Effector memory CD8-positive, alpha-beta T cell (primary cell): ENCODE data around the gene AGAP1.

ENCODE experiments used
- ATAC-seq: fragments of 150-1000 bp; cut with Tn5 transposase; replicated peaks from 2 replicates; pipeline ENCODE4 v1.10.0; 2021; ENCODE audit warnings: mild to moderate bottlenecking, moderate library complexity
- DNase-seq, 3 experiments: peaks; one replicate each; pipeline ENCODE4 v3.0.0; 2021
- H3K27ac Mint-ChIP-seq, 2 donors: one replicate each; pipeline ENCODE4 v1.8.0; 2022; ENCODE audit warnings: mild to moderate bottlenecking in 2 of 2, mixed read lengths in 2 of 2, moderate library complexity in 2 of 2
- H3K27me3 Mint-ChIP-seq, 2 donors: one replicate each; pipeline ENCODE4 v1.8.0; 2022; ENCODE audit warnings: mixed read lengths in 2 of 2
- H3K36me3 Mint-ChIP-seq: one replicate; pipeline ENCODE4 v1.8.0; 2022; ENCODE audit warnings: mild to moderate bottlenecking, moderate library complexity, mixed read lengths; ENCODE audit not compliant: insufficient read depth
- H3K4me1 Mint-ChIP-seq, 2 donors: one replicate each; pipeline ENCODE4 v1.8.0; 2022; ENCODE audit warnings: low read depth in 2 of 2, mixed read lengths in 2 of 2
- H3K4me3 Mint-ChIP-seq, 2 donors: one replicate each; pipeline ENCODE4 v1.8.0; 2022; ENCODE audit warnings: mild to moderate bottlenecking in 2 of 2, mixed read lengths in 2 of 2, moderate library complexity in 2 of 2
- H3K9me3 Mint-ChIP-seq, 2 donors: one replicate each; pipeline ENCODE4 v1.8.0; 2022; ENCODE audit warnings: mixed read lengths in 2 of 2

Gene AGAP1

DNA sequence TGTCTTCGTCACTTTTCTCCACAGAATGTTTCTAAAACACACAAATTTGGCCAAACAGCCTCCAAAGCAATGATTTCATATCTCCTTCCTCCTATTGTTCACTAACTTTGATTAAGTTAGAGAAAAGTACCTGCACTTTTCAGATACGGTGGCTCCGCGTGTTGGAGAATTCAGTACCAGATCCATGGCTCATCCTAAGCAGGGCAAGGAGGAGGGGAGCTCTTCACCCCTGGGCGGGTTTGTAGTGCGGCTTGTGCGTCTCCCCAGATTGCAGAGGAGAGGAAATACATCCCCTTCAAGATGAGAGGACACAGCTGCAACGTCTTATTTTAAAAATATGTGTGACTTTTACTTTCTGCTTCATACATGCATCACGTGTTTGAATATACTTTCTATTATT lies 333.0 kb downstream of the AGAP1 start:
- Mint-ChIP-seq H3K4me1 (peaks cover 0 to 6% of the 10 kb centered on the region in 2 donors), H3K27ac (no peak overlapping the region), H3K36me3 (peaks cover 13% of the 10 kb centered on the region), H3K27me3 (no peaks in the 10 kb centered on the region), H3K9me3 (peaks cover 0 to 4% of the 10 kb centered on the region in 2 donors), H3K4me3 (no peak overlapping the region)
- DNase-seq (no peak), ATAC-seq (no peak)

DNA sequence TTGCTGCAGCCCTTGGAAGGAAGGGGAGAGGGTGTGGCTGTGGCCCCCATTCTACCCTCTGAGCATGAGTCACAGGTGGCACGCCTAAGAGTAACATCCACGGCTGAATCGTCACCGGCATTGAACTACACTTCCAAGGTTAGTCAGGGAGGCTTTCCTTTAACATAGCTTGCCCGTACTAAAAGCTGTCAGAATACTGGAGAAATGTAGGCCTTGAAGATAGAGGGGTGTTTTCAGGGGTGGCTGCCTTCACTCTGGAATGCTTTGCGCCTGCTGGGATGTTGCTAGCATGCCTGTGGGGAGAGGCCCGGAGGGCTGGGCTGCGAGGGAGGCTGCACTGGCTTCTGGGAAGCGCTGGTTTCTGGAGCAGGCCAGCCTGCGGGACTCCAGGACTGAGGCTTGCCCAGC lies 333.7 kb downstream of the AGAP1 start:
- ATAC-seq = no peak
- Mint-ChIP-seq H3K36me3 (peaks cover 12% of the 10 kb centered on the region), H3K9me3 (no peaks in the 10 kb centered on the region), H3K27ac (no peak overlapping the region), H3K4me3 (no peak overlapping the region), H3K4me1 (peaks cover 0 to 4% of the 10 kb centered on the region in 2 donors), H3K27me3 (no peaks in the 10 kb centered on the region)
- DNase-seq = no peak

DNA sequence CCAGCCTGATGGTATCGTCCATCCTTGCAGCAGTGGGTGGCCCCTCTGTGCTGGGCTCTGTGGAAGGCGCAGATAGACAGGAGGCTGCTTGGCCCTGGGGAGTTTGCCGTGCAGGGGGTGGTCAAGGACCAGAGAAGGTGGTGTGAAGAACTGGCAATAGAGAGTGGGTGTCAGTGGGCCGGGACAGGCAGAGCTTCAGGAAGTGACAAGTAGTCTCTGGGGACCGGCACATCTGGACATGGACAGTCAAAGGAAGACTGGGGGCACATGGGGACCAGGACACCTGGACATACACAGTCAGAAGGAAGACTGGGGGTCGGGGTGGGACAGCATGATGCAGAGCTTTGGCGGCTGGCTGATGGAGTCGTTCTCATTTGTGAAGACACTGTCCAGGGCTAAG lies 335.9 kb downstream of the AGAP1 start:
- Mint-ChIP-seq H3K36me3 (peaks cover 12% of the 10 kb centered on the region), H3K27me3 (no peaks in the 10 kb centered on the region), H3K4me3 (no peak overlapping the region), H3K27ac (no peak overlapping the region), H3K9me3 (no peaks in the 10 kb centered on the region), H3K4me1 (peaks cover 0 to 8% of the 10 kb centered on the region in 2 donors)
- ATAC-seq = no peak
- DNase-seq = no peak

DNA sequence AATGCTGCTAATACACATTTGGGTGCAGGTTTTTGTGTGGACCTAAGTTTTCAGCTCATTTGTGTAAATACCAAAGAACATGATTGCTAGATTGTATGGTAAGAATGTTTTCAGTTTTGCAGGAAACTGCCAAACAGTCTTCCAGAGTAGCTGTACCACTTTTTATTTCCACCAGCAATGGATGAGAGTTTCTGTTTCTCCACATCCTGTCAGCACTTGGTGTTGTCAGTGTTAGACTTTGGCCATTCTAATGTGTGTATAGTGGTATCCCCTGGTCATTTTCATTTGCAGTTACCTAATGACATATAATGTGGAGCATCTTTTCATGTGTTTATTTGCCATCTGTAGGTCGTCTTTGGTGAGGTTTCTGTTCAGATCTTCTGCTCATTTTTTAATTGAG lies 337.9 kb downstream of the AGAP1 start:
- Mint-ChIP-seq H3K4me1 (peaks cover 0 to 10% of the 10 kb centered on the region in 2 donors), H3K4me3 (no peak overlapping the region), H3K27me3 (no peaks in the 10 kb centered on the region), H3K27ac (no peak overlapping the region), H3K36me3 (peaks cover 11% of the 10 kb centered on the region), H3K9me3 (no peaks in the 10 kb centered on the region)
- DNase-seq = no peak
- no peak for ATAC-seq

DNA sequence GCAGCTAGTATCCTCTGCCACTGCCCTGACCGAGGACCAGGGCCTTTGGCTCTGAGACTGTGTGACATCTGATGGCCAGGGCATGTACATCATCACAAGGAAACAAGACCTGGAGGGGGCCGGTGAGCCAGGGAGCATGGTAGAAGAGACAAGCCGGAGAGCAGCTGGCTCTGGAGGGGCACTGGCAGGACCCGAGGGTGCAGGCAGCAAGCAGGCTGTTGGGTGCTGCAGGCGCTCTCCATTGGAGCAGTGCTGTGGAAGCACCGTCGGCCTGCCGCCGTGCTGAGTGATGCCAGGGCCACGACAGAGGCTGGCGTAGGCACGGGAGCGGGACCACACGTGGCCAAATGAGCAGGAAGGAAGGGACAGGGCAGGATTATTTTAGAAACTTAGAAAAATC lies 339.1 kb downstream of the AGAP1 start:
- H3K27me3 Mint-ChIP-seq = no peaks in the 10 kb centered on the region
- no peak for ATAC-seq

DNA sequence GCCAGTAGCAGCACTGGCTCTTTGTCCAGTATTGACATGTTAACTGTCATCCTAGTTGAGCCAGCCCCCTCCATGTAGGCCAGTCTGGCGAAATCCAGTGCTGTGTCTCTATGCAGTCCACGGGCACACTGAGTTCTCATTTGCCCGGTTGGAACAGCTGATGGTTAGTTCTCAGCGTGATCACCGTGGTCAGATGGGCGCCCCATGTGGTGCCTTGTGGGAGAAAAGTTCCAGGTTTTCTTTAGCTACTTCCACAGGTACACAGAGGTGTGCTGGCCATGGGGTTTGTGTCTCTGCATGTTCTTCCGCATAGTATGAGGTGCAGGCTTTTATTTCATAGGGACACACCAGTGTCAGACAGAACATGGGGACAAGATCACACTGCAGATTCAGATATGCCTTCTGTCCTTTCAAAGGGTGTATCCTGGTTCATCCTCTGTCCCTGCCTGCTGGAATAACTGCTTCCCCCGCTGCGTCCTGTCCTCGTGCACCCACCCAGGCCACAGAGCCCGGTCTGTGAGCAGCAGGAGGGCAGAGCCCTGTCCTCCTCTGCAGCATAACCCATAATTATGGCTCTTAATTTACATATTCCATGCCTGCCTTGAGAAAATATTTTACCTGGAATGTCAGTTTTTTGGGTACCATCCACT lies 340.3 kb downstream of the AGAP1 start:
- Mint-ChIP-seq H3K27me3 (no peaks in the 10 kb centered on the region), H3K4me1 (peaks cover 0 to 9% of the 10 kb centered on the region in 2 donors), H3K27ac (no peak overlapping the region), H3K9me3 (no peaks in the 10 kb centered on the region), H3K36me3 (peaks cover 7% of the 10 kb centered on the region), H3K4me3 (no peak overlapping the region)
- DNase-seq (no peak), ATAC-seq (no peak)

More for the DNA sequence above, 339.1 kb downstream of the AGAP1 start:
- Mint-ChIP-seq H3K9me3 (no peaks in the 10 kb centered on the region), H3K36me3 (peaks cover 11% of the 10 kb centered on the region), H3K4me1 (peaks cover 0 to 10% of the 10 kb centered on the region in 2 donors), H3K4me3 (no peak overlapping the region), H3K27ac (peak overlapping the region in 1 of 2 donors; percentile 33)
- DNase-seq = no peak

DNA sequence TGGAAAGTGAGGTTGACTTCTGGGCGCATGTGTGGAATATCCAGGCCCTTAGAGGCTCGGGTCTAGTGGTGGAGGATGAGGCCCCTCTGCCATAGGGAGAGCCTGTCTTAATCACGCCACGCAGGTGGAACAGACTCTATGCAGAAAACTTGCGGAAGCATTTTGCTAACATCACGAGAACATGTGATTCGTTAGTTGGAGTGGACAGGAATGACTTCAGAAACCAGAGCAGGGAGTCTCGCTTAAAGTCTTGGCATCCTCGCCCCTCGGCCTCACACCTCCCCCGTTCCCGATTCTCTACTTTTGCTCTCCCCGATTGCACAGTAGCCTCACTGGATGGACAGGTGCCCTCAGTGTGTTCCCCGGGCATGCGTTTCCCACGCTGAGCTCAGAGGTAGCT lies 340.9 kb downstream of the AGAP1 start:
- Mint-ChIP-seq H3K27me3 (no peaks in the 10 kb centered on the region), H3K4me1 (peaks cover 0 to 9% of the 10 kb centered on the region in 2 donors), H3K4me3 (no peak overlapping the region), H3K36me3 (peaks cover 3% of the 10 kb centered on the region), H3K27ac (no peak overlapping the region), H3K9me3 (no peaks in the 10 kb centered on the region)
- no peak for ATAC-seq
- no peak for DNase-seq

DNA sequence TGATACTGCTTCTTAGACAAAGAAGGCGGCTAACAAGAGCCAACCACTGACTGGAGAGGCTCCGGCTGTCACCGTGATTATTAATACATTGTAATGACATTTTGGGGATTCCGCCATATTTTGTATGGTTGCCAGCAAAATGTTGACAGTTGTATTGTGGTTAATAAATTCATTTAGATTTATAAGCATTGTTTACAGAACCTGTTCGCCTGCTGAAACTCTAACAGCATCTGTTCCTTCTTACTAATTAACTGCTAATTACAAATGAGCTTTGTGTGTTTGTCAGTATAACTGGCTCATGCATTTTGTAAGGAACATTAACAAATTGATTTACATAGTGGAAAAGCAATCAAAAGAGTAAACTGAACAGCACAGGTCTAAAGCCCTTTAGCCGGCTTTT lies 342.0 kb downstream of the AGAP1 start:
- Mint-ChIP-seq H3K36me3 (peaks cover 3% of the 10 kb centered on the region), H3K4me3 (no peak overlapping the region), H3K4me1 (peaks cover 0 to 9% of the 10 kb centered on the region in 2 donors), H3K27me3 (no peaks in the 10 kb centered on the region), H3K9me3 (no peaks in the 10 kb centered on the region), H3K27ac (no peak overlapping the region)
- ATAC-seq (no peak), DNase-seq (no peak)

DNA sequence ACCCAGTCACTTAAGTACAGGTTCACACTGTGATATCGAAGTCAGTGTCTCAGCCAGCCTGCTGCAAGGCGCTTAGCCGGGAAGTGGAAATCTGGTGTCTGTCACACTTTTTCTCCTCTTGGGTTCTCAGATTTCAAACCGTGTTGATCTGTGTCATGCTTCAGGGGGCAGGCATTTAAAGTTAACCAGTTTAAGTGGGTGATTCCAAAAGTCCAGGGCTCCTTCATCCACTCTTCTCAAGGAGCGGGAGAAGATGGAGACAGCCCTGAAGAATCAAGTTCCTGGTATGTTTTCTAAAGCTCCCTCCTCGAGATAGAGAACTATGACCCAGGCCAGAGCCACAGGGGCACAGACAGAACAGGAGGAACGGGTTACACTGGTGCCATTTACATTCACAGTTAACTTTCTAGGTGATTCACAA lies 342.7 kb downstream of the AGAP1 start:
- DNase-seq = no peak
- H3K9me3 Mint-ChIP-seq = no peaks in the 10 kb centered on the region
- ATAC-seq = no peak
- peaks cover 0 to 9% of the 10 kb centered on the region in 2 donors for H3K4me1 Mint-ChIP-seq
- H3K27ac Mint-ChIP-seq = peak overlapping the region in 1 of 2 donors; percentile 51
- H3K4me3 Mint-ChIP-seq = no peak overlapping the region
- H3K36me3 Mint-ChIP-seq = peaks cover 3% of the 10 kb centered on the region
- H3K27me3 Mint-ChIP-seq = no peaks in the 10 kb centered on the region

DNA sequence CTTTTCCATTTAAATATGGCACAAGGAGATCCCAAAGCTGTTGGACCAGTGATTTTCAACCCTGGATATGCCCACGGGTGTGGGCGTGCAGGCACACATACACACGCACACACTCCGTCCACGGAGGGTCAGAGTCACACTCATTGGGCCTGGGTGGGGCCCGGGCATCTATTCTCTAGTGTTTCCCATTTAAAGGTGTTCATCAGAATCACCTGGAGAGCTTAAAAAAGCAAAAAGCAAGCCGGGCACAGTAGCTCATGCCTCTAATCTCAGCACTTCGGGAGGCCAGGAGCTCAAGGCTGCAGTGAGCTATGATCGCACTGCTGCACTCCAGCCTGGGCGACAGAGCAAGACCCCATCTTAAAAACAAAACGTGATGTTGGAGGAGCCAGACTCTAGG lies 345.4 kb downstream of the AGAP1 start:
- peak overlapping the region in 1 of 2 donors; percentile 38 for H3K27ac Mint-ChIP-seq
- no peaks in the 10 kb centered on the region for H3K9me3 Mint-ChIP-seq
- ATAC-seq (no peak), DNase-seq (no peak)
- H3K4me1 Mint-ChIP-seq = peaks cover 4 to 12% of the 10 kb centered on the region in 2 donors
- no peaks in the 10 kb centered on the region for H3K27me3 Mint-ChIP-seq
- no peak overlapping the region for H3K4me3 Mint-ChIP-seq
- peaks cover 3% of the 10 kb centered on the region for H3K36me3 Mint-ChIP-seq

DNA sequence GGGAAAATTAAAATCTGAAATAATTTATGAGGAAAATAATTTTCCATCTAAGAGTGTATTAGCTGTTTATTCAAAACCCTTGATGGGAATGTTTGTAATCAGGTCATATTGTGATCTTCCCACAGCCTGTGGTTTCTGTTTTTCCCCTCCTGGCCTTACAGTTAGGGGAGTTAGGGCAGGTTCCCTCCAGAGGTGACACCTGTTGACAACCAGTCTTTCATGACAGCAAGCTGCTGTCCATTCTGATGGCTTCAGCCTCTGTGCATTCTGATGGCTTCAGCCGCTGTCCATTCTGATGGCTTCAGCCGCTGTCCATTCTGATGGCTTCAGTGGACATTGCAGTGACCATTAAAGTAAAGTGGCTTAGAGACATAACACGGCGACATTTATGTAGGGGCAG lies 346.1 kb downstream of the AGAP1 start:
- no peaks in the 10 kb centered on the region for H3K27me3 Mint-ChIP-seq
- DNase-seq (no peak), ATAC-seq (no peak)
- H3K27ac Mint-ChIP-seq = no peak overlapping the region
- no peaks in the 10 kb centered on the region for H3K9me3 Mint-ChIP-seq
- H3K4me3 Mint-ChIP-seq = no peak overlapping the region
- H3K36me3 Mint-ChIP-seq = peaks cover 3% of the 10 kb centered on the region
- peaks cover 4 to 17% of the 10 kb centered on the region in 2 donors for H3K4me1 Mint-ChIP-seq

DNA sequence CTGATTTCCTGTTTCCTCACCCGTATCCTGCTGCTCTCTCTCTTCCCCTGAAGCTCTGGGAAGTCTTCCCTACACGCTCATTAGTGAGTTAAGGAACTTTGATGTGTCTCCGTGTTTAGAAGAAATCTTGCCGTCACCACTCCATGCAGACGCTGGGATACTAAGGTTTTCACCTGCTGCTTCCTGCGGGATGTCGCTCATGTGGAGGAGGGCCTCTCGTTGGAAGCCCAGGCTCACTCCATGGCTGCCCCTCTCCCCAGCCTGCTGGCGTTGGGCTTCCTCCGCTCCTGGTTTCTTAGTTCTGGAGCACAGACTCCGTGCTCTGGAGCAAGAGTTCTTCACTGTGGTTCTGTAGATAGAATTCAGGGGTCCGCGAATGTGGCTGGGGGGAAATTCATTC lies 348.0 kb downstream of the AGAP1 start:
- Mint-ChIP-seq H3K27me3 (no peaks in the 10 kb centered on the region), H3K27ac (peak overlapping the region in 1 of 2 donors; percentile 5), H3K4me1 (peaks cover 4 to 18% of the 10 kb centered on the region in 2 donors), H3K36me3 (no peaks in the 10 kb centered on the region), H3K4me3 (no peak overlapping the region), H3K9me3 (no peaks in the 10 kb centered on the region)
- no peak for ATAC-seq
- no peak for DNase-seq

DNA sequence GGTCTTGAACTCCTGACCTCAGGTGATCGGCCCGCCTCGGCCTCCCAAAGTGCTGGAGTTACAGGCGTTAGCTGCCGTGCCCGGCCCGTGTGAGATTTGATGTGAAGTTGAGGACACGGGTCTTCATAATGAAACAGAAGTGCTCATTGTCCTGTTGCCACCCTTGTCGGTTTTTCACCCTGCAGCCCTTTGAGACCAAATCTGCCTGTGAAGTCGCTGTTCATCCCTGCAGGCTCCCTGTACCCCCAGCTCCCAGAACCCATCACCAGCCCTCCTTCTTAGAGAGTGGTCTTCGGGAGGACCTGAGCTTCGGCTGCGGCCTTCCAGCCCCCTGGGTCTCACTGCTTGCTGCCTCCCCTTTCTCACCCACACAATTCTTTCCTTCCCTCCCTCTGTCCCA lies 349.1 kb downstream of the AGAP1 start:
- Mint-ChIP-seq H3K36me3 (no peaks in the 10 kb centered on the region), H3K9me3 (no peaks in the 10 kb centered on the region), H3K4me3 (no peak overlapping the region), H3K27me3 (no peaks in the 10 kb centered on the region), H3K4me1 (peaks cover 4 to 19% of the 10 kb centered on the region in 2 donors), H3K27ac (peak overlapping the region in 1 of 2 donors; percentile 30)
- ATAC-seq = no peak
- no peak for DNase-seq

DNA sequence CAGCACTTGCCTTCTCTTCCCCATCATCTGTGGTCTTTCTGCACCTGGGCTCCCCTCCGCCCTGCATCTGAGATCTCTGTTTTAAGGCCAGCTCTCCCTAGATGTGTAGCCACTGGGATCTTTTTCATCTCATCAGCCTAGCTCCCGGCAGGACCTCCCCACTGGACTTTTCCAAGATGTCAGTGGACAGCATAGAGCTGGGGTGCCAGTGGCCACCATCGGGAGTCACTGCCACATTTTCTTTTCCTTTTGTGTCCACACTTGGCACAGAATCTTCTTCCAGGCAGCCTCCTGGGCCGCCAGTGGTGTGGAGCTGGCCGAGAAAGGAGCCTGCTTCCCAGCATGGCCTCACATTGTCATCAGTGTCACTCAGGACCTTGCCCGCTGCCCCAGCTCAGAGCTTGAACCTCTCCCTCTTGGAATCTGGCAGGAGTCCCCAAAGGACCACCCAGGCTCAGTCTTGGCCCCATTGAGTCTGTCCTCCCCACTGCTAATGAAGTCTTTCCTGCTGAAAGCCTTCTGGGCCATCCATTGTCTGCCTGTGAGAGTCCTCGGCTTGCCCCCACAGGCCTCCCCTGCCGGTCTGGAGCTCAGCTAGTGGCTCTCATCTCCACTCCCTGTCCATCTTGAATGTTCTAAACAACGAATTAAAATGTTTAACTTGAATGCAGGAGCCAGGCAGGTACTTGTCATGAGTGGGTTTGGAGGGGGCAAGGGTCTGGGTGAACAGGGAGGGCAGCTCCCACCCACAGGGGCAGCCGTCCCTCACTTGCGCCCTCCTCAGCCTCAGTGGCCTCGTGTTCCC lies 349.9 kb downstream of the AGAP1 start:
- Mint-ChIP-seq H3K27ac (peak overlapping the region in 1 of 2 donors; percentile 30), H3K4me1 (peaks cover 4 to 22% of the 10 kb centered on the region in 2 donors), H3K36me3 (no peaks in the 10 kb centered on the region), H3K27me3 (no peaks in the 10 kb centered on the region), H3K4me3 (no peak overlapping the region), H3K9me3 (no peaks in the 10 kb centered on the region)
- DNase-seq (no peak), ATAC-seq (no peak)
